ENCODE measurements around the gene CHAF1A. TPM values are rescaled to one million over a fixed set of nuclear protein-coding genes. Genes with fewer than 3 reads are reported as not detected.

CHAF1A gene
- total and polyA plus RNA-seq, 2 of the 8 experiments (the other 6 are each of a cell fraction or from before 2014, with no cell fraction given) = 122 to 147 TPM

DNA sequence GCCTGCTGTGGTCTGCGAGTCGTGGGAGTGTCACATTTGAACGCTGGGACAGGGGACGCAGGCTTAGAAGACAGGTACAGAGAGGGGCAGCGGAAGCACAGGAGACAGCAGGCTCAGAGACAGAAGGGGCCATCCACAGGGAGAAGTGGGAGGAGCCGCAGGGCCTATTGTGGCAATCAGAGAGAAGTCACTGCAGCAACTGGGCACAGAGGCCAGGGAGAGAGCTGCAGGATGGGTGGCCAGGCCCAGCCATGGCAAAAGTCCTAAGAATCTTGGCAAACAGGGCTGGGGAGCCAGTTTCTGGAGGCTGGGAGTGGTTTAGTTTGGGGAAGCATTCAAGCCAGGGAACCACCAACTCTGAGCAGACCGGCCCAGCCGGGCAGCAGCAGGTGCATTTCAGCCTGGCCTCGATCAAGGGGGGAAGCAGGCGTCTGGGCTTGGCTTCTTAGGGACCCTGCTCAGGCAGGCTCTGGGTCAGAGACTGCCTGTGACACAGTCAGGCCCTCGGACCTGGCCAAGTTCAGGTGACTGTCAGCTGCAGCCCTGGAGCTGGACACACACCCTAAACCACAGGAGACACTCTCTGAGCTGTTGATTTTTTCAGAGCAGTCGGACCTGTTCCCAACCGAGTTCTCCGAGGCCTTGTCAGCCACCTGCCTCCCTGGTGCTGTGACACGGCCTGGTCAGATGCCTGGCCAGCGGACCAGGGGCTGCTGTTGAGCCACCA lies 13.9 kb upstream of the CHAF1A start:
- H3K27ac ChIP-seq (ENCODE audit: low read depth, low read length) = no peak overlapping the region
- H2BK120ac ChIP-seq (replicated peaks; ENCODE audit: low read depth, low read length) = no peak overlapping the region
- H4K8ac ChIP-seq (ENCODE audit: extremely low read depth, insufficient read depth, low read length) = no peak overlapping the region
- H3K23ac ChIP-seq (ENCODE audit: insufficient read length) = no peak overlapping the region
- no peak overlapping the region for H3K4me3 ChIP-seq (ENCODE audit: extremely low read depth in 1 of 4, insufficient read depth in 2 of 4, low read depth in 3 of 4, low read length in 4 of 4)
- H3K4me1 ChIP-seq (replicated peaks in 1 of 4; ENCODE audit: control insufficient read depth in 3 of 4, insufficient read depth in 4 of 4, low read length in 3 of 4) = peaks cover 10 to 31% (median 24%) of the 10 kb centered on the region in 4 experiments
- WGBS, 2 experiments (ENCODE audit: extremely low coverage in 1 of 2, insufficient coverage in 1 of 2, insufficient read length in 1 of 2, insufficient replicate concordance in 2 of 2, low coverage in 1 of 2, low lambda C conversion rate in 2 of 2, missing lambda C conversion rate in 1 of 2) = 87% methylated on average over 16 of the region's 16 CpGs; no CpG with 5 or more reads in 1 of the 2 experiments
- H3K4ac ChIP-seq (replicated peaks; ENCODE audit: insufficient read length, low read depth, low read length) = no peak overlapping the region
- 0 out of 2 replicates have a peak overlapping the region, but pooled peaks have one; percentile 75 for H2AK5ac ChIP-seq (ENCODE audit: low read depth, low read length)
- H3K27me3 ChIP-seq (replicated peaks in 1 of 4; ENCODE audit: control insufficient read depth in 3 of 4, extremely low read depth in 1 of 4, insufficient read depth in 3 of 4, low read length in 3 of 4) = no peaks in the 10 kb centered on the region
- H2AFZ ChIP-seq (ENCODE audit: low read length) = no peak overlapping the region
- H3K9ac ChIP-seq (replicated peaks in 1 of 4; ENCODE audit: extremely low read depth in 1 of 4, low read depth in 3 of 4, low read length in 3 of 4) = peak overlapping the region in 1 of 4 experiments; percentile 28; a peak in 1 of 7 replicates
- no peak overlapping the region for H2BK15ac ChIP-seq (ENCODE audit: low read length)
- H3K79me2 ChIP-seq (ENCODE audit: control insufficient read depth in 1 of 2, insufficient read depth in 2 of 2, low read length in 2 of 2) = peaks cover 0 to 78% of the 10 kb centered on the region in 2 experiments; a peak in 2 of 4 replicates
- no peak overlapping the region for H3K18ac ChIP-seq (ENCODE audit: extremely low read depth, low read length)
- ChIA-PET POLR2A (ENCODE audit: partially characterized antibody) (interaction anchor here (0.8 to 5.0 kb wide), 12 partner anchors 12 to 45 kb away, joined by 3 to 38 read pairs (median 4); partner anchors contain the start of genes CHAF1A, MPND and SH3GL1), CTCF (ENCODE audit: partially characterized antibody) (interaction anchor here (0.6 to 7.2 kb wide), 9 partner anchors 12 to 67 kb away, joined by 3 to 72 read pairs (median 4); partner anchors contain the start of genes CHAF1A and SH3GL1)
- no peak overlapping the region for H2BK20ac ChIP-seq (ENCODE audit: low read length)
- H2BK5ac ChIP-seq (ENCODE audit: low read depth, low read length) = no peak overlapping the region
- H3K56ac ChIP-seq (replicated peaks; ENCODE audit: insufficient read length, low read depth, low read length) = no peak overlapping the region
- H4K91ac ChIP-seq (replicated peaks; ENCODE audit: insufficient read length, low read length) = no peak overlapping the region
- no peak overlapping the region for H3K14ac ChIP-seq (ENCODE audit: insufficient read length)
- DNase-seq (ENCODE audit: low read depth in 1 of 2, low spot score in 2 of 2) = no peak
- no peak overlapping the region for H3K4me2 ChIP-seq (ENCODE audit: insufficient read depth in 1 of 2, low read depth in 2 of 2, low read length in 2 of 2)
- no peaks in the 10 kb centered on the region; the same call in 1 of the 2 replicates for H3K23me2 ChIP-seq (ENCODE audit: low read depth, low read length)
- no peaks in the 10 kb centered on the region for H3K9me3 ChIP-seq (ENCODE audit: insufficient read depth in 2 of 2, low read depth in 1 of 2, low read length in 1 of 2)
- H2BK12ac ChIP-seq (ENCODE audit: low read depth, low read length) = 0 out of 2 replicates have a peak overlapping the region, but pooled peaks have one; percentile 80
- FAIRE-seq = no peak
- H4K20me1 ChIP-seq (replicated peaks in 1 of 2; ENCODE audit: control insufficient read depth in 1 of 2, insufficient read depth in 2 of 2, low read length in 2 of 2) = peaks cover 22 to 49% of the 10 kb centered on the region in 2 experiments
- no peaks in the 10 kb centered on the region; a peak in 1 of 8 replicates for H3K36me3 ChIP-seq (ENCODE audit: control insufficient read depth in 2 of 4, insufficient read depth in 4 of 4, low read length in 3 of 4)
- H4K5ac ChIP-seq (ENCODE audit: insufficient read length, low read depth, low read length) = no peak overlapping the region
- H3K79me1 ChIP-seq (ENCODE audit: low read depth, low read length) = peaks cover 44% of the 10 kb centered on the region
- TF ChIP-seq PHF8 (conservative IDR thresholded peaks at IDR 0.05; ENCODE audit: low read depth, low read length) (no peak), EZH2 (IDR thresholded peaks at IDR 0.05; ENCODE audit: low read depth, low read length, severe bottlenecking) (no peak), SUZ12 (IDR thresholded peaks at IDR 0.05; ENCODE audit: low read length) (no peak), HDAC2 (IDR thresholded peaks at IDR 0.05; ENCODE audit: borderline replicate concordance in 1 of 2, low read depth in 2 of 2, low read length in 2 of 2) (no peak), SIN3A (conservative IDR thresholded peaks at IDR 0.05 in 1 of 2, IDR thresholded peaks at IDR 0.05 in 1 of 2; ENCODE audit: low read depth in 1 of 2, low read length in 2 of 2) (no peak), CHD1 (IDR thresholded peaks at IDR 0.05; ENCODE audit: low read depth, low read length) (no peak)
- TF ChIP-seq, protein P1, sequence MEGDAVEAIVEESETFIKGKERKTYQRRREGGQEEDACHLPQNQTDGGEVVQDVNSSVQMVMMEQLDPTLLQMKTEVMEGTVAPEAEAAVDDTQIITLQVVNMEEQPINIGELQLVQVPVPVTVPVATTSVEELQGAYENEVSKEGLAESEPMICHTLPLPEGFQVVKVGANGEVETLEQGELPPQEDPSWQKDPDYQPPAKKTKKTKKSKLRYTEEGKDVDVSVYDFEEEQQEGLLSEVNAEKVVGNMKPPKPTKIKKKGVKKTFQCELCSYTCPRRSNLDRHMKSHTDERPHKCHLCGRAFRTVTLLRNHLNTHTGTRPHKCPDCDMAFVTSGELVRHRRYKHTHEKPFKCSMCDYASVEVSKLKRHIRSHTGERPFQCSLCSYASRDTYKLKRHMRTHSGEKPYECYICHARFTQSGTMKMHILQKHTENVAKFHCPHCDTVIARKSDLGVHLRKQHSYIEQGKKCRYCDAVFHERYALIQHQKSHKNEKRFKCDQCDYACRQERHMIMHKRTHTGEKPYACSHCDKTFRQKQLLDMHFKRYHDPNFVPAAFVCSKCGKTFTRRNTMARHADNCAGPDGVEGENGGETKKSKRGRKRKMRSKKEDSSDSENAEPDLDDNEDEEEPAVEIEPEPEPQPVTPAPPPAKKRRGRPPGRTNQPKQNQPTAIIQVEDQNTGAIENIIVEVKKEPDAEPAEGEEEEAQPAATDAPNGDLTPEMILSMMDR (IDR thresholded peaks at IDR 0.05; ENCODE audit: control extremely low read depth in 1 of 3, insufficient read depth in 1 of 3, low read depth in 1 of 3, low read length in 3 of 3) = no peak
